ENCODE data around the gene COX14. TPM values are rescaled to one million over a fixed set of nuclear protein-coding genes. Genes with fewer than 3 reads are reported as not detected.
A peak's percentile ranks its signal among the peaks of the same experiment; 100 is the strongest.

Gene COX14
- total RNA-seq (2021): 25.4 and 28.7 TPM in 2 replicates
- Bru-seq, nascent RNA: percentile 72 among the genes with signal in this experiment
- percentile 80 among the genes with signal in this experiment for BruChase-seq, experiment 1, labeled RNA remaining after a 2-hour chase
- BruChase-seq, experiment 2, labeled RNA remaining after a 6-hour chase: percentile 88 among the genes with signal in this experiment
- long read RNA-seq, transcript COX14-203 (2 exons, 739 nt): major isoform, 35 of 38 reads
- long read RNA-seq, partial matches to known transcripts: 2 of 38 reads
- long read RNA-seq, other reads (novel, unspliced or antisense): 0 of 38 reads

DNA sequence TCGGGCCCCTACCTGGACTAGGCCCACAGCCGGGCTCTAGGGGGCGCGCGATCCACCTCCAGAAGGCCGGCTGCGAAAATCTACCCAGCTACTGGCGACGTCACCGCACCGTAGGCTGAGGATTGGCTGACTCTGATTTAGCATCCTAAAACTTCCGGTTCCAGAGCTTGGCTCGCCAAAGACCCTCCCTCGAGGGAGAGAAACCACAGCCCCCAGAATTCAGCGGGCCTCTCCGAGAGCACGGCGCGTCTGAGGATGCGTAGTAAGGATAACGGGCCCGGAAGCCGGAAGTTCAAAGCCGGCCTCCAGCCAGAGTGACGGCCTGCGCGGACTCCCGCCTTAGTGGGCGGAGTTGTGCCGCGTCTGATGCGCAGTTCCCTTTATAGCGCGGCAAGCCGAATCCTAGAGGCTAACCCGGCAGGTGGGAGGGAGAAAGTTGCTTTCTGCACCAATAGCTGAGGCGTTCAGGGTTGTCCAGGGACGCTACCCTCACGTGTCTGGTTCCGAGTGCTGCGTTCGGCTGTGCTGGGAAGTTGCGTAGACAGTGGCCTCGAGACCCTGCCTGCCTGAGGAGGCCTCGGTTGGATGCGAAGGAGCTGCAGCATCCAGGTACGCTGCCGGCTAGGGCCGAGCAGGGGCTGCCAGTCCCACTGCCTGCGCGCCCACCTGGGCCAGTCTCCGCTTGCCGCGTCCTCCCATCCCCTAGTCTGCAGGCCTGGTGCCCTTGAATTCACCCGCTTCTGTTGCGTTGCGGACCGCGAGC, at the start of gene COX14:
TSS of gene COX14 (plus strand) at position 544 of the 763 bp plus-strand sequence. CDS start 7,808 bp downstream, outside the sequence.
- peak within 1 kb of the TSS; percentile 74 for H3K4me3 ChIP-seq (ENCODE audit: low read depth, low read length, poor library complexity, severe bottlenecking)
- POLR2A ChIA-PET (ENCODE audit: low non-redundant PET): interaction anchor here (0.9 kb wide), 1 partner anchor 371 kb away, joined by 22 read pairs; no protein-coding TSS in a partner anchor
- peaks cover 26% of the 10 kb centered on the region for H3K4me1 ChIP-seq (ENCODE audit: insufficient read depth, low read length, poor library complexity, severe bottlenecking)
- CTCF ChIA-PET: interaction anchor here (0.5 to 2.7 kb wide), 10 partner anchors 9 to 1106 kb away, joined by 3 to 21 read pairs (median 6); partner anchors contain the start of genes CERS5, POU6F1 and SMARCD1
- no peaks in the 10 kb centered on the region for H3K9me3 ChIP-seq (ENCODE audit: low read depth, low read length, poor library complexity, severe bottlenecking)
- no peaks in the 10 kb centered on the region for H3K27me3 ChIP-seq (replicated peaks; ENCODE audit: insufficient read depth, low read depth, low read length, poor library complexity)
- peak within 1 kb of the TSS; percentile 89 for H3K27ac ChIP-seq (ENCODE audit: low read depth, low read length, poor library complexity, severe bottlenecking)
- BruUV-seq (replicated peaks): no TSS peak
- peak; percentile 100 for DNase-seq (ENCODE audit: low spot score)
- intact Hi-C loops (cut with micrococcal nuclease; ENCODE audit: unreplicated experiment): loop anchor here (2.0 kb wide), 1 partner anchor 55 kb away; the partner anchor contains the start of gene CERS5
- TF ChIP-seq, protein P1, sequence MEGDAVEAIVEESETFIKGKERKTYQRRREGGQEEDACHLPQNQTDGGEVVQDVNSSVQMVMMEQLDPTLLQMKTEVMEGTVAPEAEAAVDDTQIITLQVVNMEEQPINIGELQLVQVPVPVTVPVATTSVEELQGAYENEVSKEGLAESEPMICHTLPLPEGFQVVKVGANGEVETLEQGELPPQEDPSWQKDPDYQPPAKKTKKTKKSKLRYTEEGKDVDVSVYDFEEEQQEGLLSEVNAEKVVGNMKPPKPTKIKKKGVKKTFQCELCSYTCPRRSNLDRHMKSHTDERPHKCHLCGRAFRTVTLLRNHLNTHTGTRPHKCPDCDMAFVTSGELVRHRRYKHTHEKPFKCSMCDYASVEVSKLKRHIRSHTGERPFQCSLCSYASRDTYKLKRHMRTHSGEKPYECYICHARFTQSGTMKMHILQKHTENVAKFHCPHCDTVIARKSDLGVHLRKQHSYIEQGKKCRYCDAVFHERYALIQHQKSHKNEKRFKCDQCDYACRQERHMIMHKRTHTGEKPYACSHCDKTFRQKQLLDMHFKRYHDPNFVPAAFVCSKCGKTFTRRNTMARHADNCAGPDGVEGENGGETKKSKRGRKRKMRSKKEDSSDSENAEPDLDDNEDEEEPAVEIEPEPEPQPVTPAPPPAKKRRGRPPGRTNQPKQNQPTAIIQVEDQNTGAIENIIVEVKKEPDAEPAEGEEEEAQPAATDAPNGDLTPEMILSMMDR (conservative IDR thresholded peaks at IDR 0.05; ENCODE audit: low read depth, low read length): peak; percentile 99
- TF ChIP-seq EZH2 (IDR thresholded peaks at IDR 0.05; ENCODE audit: borderline replicate concordance, low read depth, low read length, poor library complexity, severe bottlenecking): no peak
- H3K36me3 ChIP-seq (ENCODE audit: insufficient read depth, low read length, poor library complexity, severe bottlenecking): no peaks in the 10 kb centered on the region

DNA sequence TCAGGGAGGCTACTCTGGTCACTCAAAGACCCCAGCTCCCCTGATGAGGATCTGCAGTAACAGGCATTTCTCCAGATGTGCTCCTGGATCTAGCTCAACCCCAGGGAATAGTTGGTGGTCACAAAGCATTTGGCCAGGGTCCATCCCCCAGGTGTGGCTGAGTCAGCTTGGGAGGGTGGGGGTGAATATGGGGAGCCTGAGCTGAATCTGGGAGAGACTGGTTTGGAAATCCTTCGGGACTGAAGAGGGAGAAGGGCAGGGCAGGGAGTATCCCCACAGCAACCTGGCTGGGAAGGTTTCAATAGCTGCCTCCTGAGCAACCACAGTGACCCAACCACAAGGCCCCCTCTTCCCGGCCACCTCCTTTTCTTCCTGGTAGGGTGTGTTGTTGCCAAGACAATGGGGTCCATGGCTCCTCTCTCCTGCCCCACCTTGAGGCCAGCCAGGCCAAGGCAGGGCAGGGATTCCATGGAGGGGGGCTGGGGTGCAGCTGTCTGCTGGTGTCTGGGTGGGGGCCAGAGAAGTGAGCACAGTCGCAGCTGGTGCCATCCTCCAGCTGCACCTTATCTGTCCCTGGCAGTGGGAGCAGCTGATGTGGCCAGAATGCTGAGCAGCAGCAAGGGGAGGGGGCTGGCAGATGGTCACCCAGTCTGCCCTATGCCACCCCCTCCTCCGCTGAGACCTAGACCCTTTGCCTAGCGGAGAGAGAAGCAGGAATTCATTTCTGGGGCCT, 49.1 kb upstream of the COX14 start:
- intact Hi-C loops (cut with micrococcal nuclease; ENCODE audit: unreplicated experiment): no loop called here
- H3K9me3 ChIP-seq (ENCODE audit: low read depth, low read length, poor library complexity, severe bottlenecking): no peaks in the 10 kb centered on the region
- no peaks in the 10 kb centered on the region for H3K36me3 ChIP-seq (ENCODE audit: insufficient read depth, low read length, poor library complexity, severe bottlenecking)
- DNase-seq (ENCODE audit: low spot score): no peak
- no peak overlapping the region for H3K27ac ChIP-seq (ENCODE audit: low read depth, low read length, poor library complexity, severe bottlenecking)
- ChIA-PET POLR2A (ENCODE audit: low non-redundant PET) (no interaction called here), CTCF (interaction anchor here (1.0 kb wide), 1 partner anchor 96 kb away, joined by 3 read pairs; no protein-coding TSS in a partner anchor)
- no peak overlapping the region for H3K4me3 ChIP-seq (ENCODE audit: low read depth, low read length, poor library complexity, severe bottlenecking)
- H3K27me3 ChIP-seq (replicated peaks; ENCODE audit: insufficient read depth, low read depth, low read length, poor library complexity): no peaks in the 10 kb centered on the region
- no peaks in the 10 kb centered on the region for H3K4me1 ChIP-seq (ENCODE audit: insufficient read depth, low read length, poor library complexity, severe bottlenecking)
- no TSS peak for BruUV-seq (replicated peaks)
- no peak for TF ChIP-seq EZH2 (IDR thresholded peaks at IDR 0.05; ENCODE audit: borderline replicate concordance, low read depth, low read length, poor library complexity, severe bottlenecking)

DNA sequence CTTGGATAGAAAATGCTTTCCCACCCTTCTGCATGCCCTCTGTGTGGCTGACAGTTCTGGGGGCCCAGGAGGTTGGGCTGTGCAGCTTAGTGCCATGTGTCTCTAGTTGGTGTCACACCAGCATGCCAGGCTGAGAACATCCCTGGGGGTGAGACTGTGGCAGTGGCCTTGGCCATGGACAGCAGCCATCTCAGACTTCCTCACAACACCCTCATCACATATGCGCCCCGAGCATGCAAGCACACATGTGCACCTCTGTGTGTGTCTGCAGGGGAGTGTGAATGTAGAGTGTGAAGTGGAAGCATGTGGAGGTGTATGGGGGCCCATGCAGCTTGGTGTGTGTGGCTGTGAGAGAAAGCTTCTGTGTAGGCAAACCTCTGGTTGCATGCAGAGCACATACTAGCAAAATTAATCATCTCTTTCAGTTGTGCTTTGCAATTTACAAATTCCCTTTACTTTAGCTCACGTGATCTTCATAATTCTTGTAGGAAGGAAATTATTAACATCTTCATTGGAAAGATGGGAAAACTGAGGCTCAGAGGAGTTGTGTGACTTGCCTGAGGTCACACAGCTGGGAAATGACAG, 46.2 kb upstream of the COX14 start:
- no peak for DNase-seq (ENCODE audit: low spot score)
- no peak overlapping the region for H3K4me3 ChIP-seq (ENCODE audit: low read depth, low read length, poor library complexity, severe bottlenecking)
- H3K4me1 ChIP-seq (ENCODE audit: insufficient read depth, low read length, poor library complexity, severe bottlenecking): no peaks in the 10 kb centered on the region
- H3K36me3 ChIP-seq (ENCODE audit: insufficient read depth, low read length, poor library complexity, severe bottlenecking): no peaks in the 10 kb centered on the region
- POLR2A ChIA-PET (ENCODE audit: low non-redundant PET): no interaction called here
- no peak for TF ChIP-seq EZH2 (IDR thresholded peaks at IDR 0.05; ENCODE audit: borderline replicate concordance, low read depth, low read length, poor library complexity, severe bottlenecking)
- TF ChIP-seq, protein P1 (conservative IDR thresholded peaks at IDR 0.05; ENCODE audit: low read depth, low read length): no peak
- H3K27ac ChIP-seq (ENCODE audit: low read depth, low read length, poor library complexity, severe bottlenecking): no peak overlapping the region
- BruUV-seq (replicated peaks): no TSS peak
- intact Hi-C loops (cut with micrococcal nuclease; ENCODE audit: unreplicated experiment): no loop called here
- CTCF ChIA-PET: interaction anchor here (1.1 kb wide), 1 partner anchor 27 kb away, joined by 4 read pairs; no protein-coding TSS in a partner anchor
- no peaks in the 10 kb centered on the region for H3K27me3 ChIP-seq (replicated peaks; ENCODE audit: insufficient read depth, low read depth, low read length, poor library complexity)
- H3K9me3 ChIP-seq (ENCODE audit: low read depth, low read length, poor library complexity, severe bottlenecking): no peaks in the 10 kb centered on the region

Measured in A673 (cell line).